Measurements from ENCODE around the gene IL1RAPL1.

IL1RAPL1 gene

GRCh38 chrX:28910487-28910886 lies 323.2 kb downstream of the IL1RAPL1 start:
- Histone ChIP-seq H3K9me3 (ENCODE audit: control insufficient read depth in 1 of 2, low read length in 2 of 2) (no peaks in the 10 kb centered on the region), H3K4me3 (ENCODE audit: low read depth in 1 of 2, low read length in 2 of 2) (no peak overlapping the region), H3K9ac (ENCODE audit: low read depth in 1 of 2, low read length in 2 of 2) (no peak overlapping the region), H3K27ac (ENCODE audit: low read depth, low read length) (no peak overlapping the region), H3K36me3 (ENCODE audit: control insufficient read depth in 1 of 2, insufficient read depth in 2 of 2, low read length in 2 of 2) (no peaks in the 10 kb centered on the region), H3K4me1 (ENCODE audit: control insufficient read depth in 1 of 2, insufficient read depth in 2 of 2, low read length in 2 of 2) (no peaks in the 10 kb centered on the region), H3K27me3 (ENCODE audit: control insufficient read depth in 1 of 2, insufficient read depth in 2 of 2, low read length in 2 of 2) (no peaks in the 10 kb centered on the region)

GRCh38 chrX:28920153-28920943 lies 333.1 kb downstream of the IL1RAPL1 start:
- Histone ChIP-seq H3K36me3 (ENCODE audit: control insufficient read depth in 1 of 2, insufficient read depth in 2 of 2, low read length in 2 of 2) (no peaks in the 10 kb centered on the region), H3K4me3 (ENCODE audit: low read depth in 1 of 2, low read length in 2 of 2) (no peak overlapping the region), H3K27ac (ENCODE audit: low read depth, low read length) (no peak overlapping the region), H3K4me1 (ENCODE audit: control insufficient read depth in 1 of 2, insufficient read depth in 2 of 2, low read length in 2 of 2) (no peaks in the 10 kb centered on the region), H3K9ac (ENCODE audit: low read depth in 1 of 2, low read length in 2 of 2) (no peak overlapping the region), H3K9me3 (ENCODE audit: control insufficient read depth in 1 of 2, low read length in 2 of 2) (no peaks in the 10 kb centered on the region), H3K27me3 (ENCODE audit: control insufficient read depth in 1 of 2, insufficient read depth in 2 of 2, low read length in 2 of 2) (no peaks in the 10 kb centered on the region)

- no peaks in the 10 kb centered on the region for H3K9me3 ChIP-seq (ENCODE audit: control insufficient read depth in 1 of 2, low read length in 2 of 2)
- no peaks in the 10 kb centered on the region for H3K36me3 ChIP-seq (ENCODE audit: control insufficient read depth in 1 of 2, insufficient read depth in 2 of 2, low read length in 2 of 2)
- H3K9ac ChIP-seq (ENCODE audit: low read depth in 1 of 2, low read length in 2 of 2), result no peak overlapping the region
- no peaks in the 10 kb centered on the region for H3K4me1 ChIP-seq (ENCODE audit: control insufficient read depth in 1 of 2, insufficient read depth in 2 of 2, low read length in 2 of 2)
- no peak overlapping the region for H3K27ac ChIP-seq (ENCODE audit: low read depth, low read length)
- H3K27me3 ChIP-seq (ENCODE audit: control insufficient read depth in 1 of 2, insufficient read depth in 2 of 2, low read length in 2 of 2), result no peaks in the 10 kb centered on the region
- no peak overlapping the region for H3K4me3 ChIP-seq (ENCODE audit: low read depth in 1 of 2, low read length in 2 of 2)
Measured at GRCh38 chrX:28922106-28922505, 334.9 kb downstream of the IL1RAPL1 start.

- Histone ChIP-seq H3K27me3 (ENCODE audit: control insufficient read depth in 1 of 2, insufficient read depth in 2 of 2, low read length in 2 of 2) (no peaks in the 10 kb centered on the region), H3K27ac (ENCODE audit: low read depth, low read length) (no peak overlapping the region), H3K9ac (ENCODE audit: low read depth in 1 of 2, low read length in 2 of 2) (no peak overlapping the region), H3K4me1 (ENCODE audit: control insufficient read depth in 1 of 2, insufficient read depth in 2 of 2, low read length in 2 of 2) (no peaks in the 10 kb centered on the region), H3K36me3 (ENCODE audit: control insufficient read depth in 1 of 2, insufficient read depth in 2 of 2, low read length in 2 of 2) (no peaks in the 10 kb centered on the region), H3K4me3 (ENCODE audit: low read depth in 1 of 2, low read length in 2 of 2) (no peak overlapping the region), H3K9me3 (ENCODE audit: control insufficient read depth in 1 of 2, low read length in 2 of 2) (no peaks in the 10 kb centered on the region)
Measured at GRCh38 chrX:28946846-28947245, 359.6 kb downstream of the IL1RAPL1 start.

- Histone ChIP-seq H3K27ac (ENCODE audit: low read depth, low read length) (no peak overlapping the region), H3K4me3 (ENCODE audit: low read depth in 1 of 2, low read length in 2 of 2) (no peak overlapping the region), H3K9ac (ENCODE audit: low read depth in 1 of 2, low read length in 2 of 2) (no peak overlapping the region), H3K9me3 (ENCODE audit: control insufficient read depth in 1 of 2, low read length in 2 of 2) (no peaks in the 10 kb centered on the region), H3K27me3 (ENCODE audit: control insufficient read depth in 1 of 2, insufficient read depth in 2 of 2, low read length in 2 of 2) (no peaks in the 10 kb centered on the region), H3K36me3 (ENCODE audit: control insufficient read depth in 1 of 2, insufficient read depth in 2 of 2, low read length in 2 of 2) (no peaks in the 10 kb centered on the region), H3K4me1 (ENCODE audit: control insufficient read depth in 1 of 2, insufficient read depth in 2 of 2, low read length in 2 of 2) (no peaks in the 10 kb centered on the region)
Measured at GRCh38 chrX:28960063-28960462, 372.8 kb downstream of the IL1RAPL1 start.

GRCh38 chrX:28966331-28966730 lies 379.1 kb downstream of the IL1RAPL1 start:
- Histone ChIP-seq H3K27me3 (ENCODE audit: control insufficient read depth in 1 of 2, insufficient read depth in 2 of 2, low read length in 2 of 2) (no peaks in the 10 kb centered on the region), H3K9me3 (ENCODE audit: control insufficient read depth in 1 of 2, low read length in 2 of 2) (no peaks in the 10 kb centered on the region), H3K4me3 (ENCODE audit: low read depth in 1 of 2, low read length in 2 of 2) (no peak overlapping the region), H3K9ac (ENCODE audit: low read depth in 1 of 2, low read length in 2 of 2) (no peak overlapping the region), H3K36me3 (ENCODE audit: control insufficient read depth in 1 of 2, insufficient read depth in 2 of 2, low read length in 2 of 2) (no peaks in the 10 kb centered on the region), H3K4me1 (ENCODE audit: control insufficient read depth in 1 of 2, insufficient read depth in 2 of 2, low read length in 2 of 2) (no peaks in the 10 kb centered on the region), H3K27ac (ENCODE audit: low read depth, low read length) (no peak overlapping the region)

GRCh38 chrX:28969126-28969525 lies 381.9 kb downstream of the IL1RAPL1 start:
- H3K4me1 ChIP-seq (ENCODE audit: control insufficient read depth in 1 of 2, insufficient read depth in 2 of 2, low read length in 2 of 2), result no peaks in the 10 kb centered on the region
- no peak overlapping the region for H3K4me3 ChIP-seq (ENCODE audit: low read depth in 1 of 2, low read length in 2 of 2)
- H3K9me3 ChIP-seq (ENCODE audit: control insufficient read depth in 1 of 2, low read length in 2 of 2), result no peaks in the 10 kb centered on the region
- no peaks in the 10 kb centered on the region for H3K36me3 ChIP-seq (ENCODE audit: control insufficient read depth in 1 of 2, insufficient read depth in 2 of 2, low read length in 2 of 2)
- H3K9ac ChIP-seq (ENCODE audit: low read depth in 1 of 2, low read length in 2 of 2), result no peak overlapping the region
- H3K27me3 ChIP-seq (ENCODE audit: control insufficient read depth in 1 of 2, insufficient read depth in 2 of 2, low read length in 2 of 2), result no peaks in the 10 kb centered on the region
- H3K27ac ChIP-seq (ENCODE audit: low read depth, low read length), result no peak overlapping the region

GRCh38 chrX:28979877-28980276 lies 392.6 kb downstream of the IL1RAPL1 start:
- H3K9me3 ChIP-seq (ENCODE audit: control insufficient read depth in 1 of 2, low read length in 2 of 2), result no peaks in the 10 kb centered on the region
- no peak overlapping the region for H3K4me3 ChIP-seq (ENCODE audit: low read depth in 1 of 2, low read length in 2 of 2)
- H3K27me3 ChIP-seq (ENCODE audit: control insufficient read depth in 1 of 2, insufficient read depth in 2 of 2, low read length in 2 of 2), result no peaks in the 10 kb centered on the region
- no peak overlapping the region for H3K27ac ChIP-seq (ENCODE audit: low read depth, low read length)
- H3K4me1 ChIP-seq (ENCODE audit: control insufficient read depth in 1 of 2, insufficient read depth in 2 of 2, low read length in 2 of 2), result no peaks in the 10 kb centered on the region
- no peak overlapping the region for H3K9ac ChIP-seq (ENCODE audit: low read depth in 1 of 2, low read length in 2 of 2)
- H3K36me3 ChIP-seq (ENCODE audit: control insufficient read depth in 1 of 2, insufficient read depth in 2 of 2, low read length in 2 of 2), result no peaks in the 10 kb centered on the region

GRCh38 chrX:28981952-28982351 lies 394.7 kb downstream of the IL1RAPL1 start:
- H3K36me3 ChIP-seq (ENCODE audit: control insufficient read depth in 1 of 2, insufficient read depth in 2 of 2, low read length in 2 of 2), result no peaks in the 10 kb centered on the region
- no peak overlapping the region for H3K9ac ChIP-seq (ENCODE audit: low read depth in 1 of 2, low read length in 2 of 2)

GRCh38 chrX:28988246-28988645 lies 401.0 kb downstream of the IL1RAPL1 start:
- Histone ChIP-seq H3K36me3 (ENCODE audit: control insufficient read depth in 1 of 2, insufficient read depth in 2 of 2, low read length in 2 of 2) (no peaks in the 10 kb centered on the region), H3K27me3 (ENCODE audit: control insufficient read depth in 1 of 2, insufficient read depth in 2 of 2, low read length in 2 of 2) (no peaks in the 10 kb centered on the region), H3K4me3 (ENCODE audit: low read depth in 1 of 2, low read length in 2 of 2) (no peak overlapping the region), H3K4me1 (ENCODE audit: control insufficient read depth in 1 of 2, insufficient read depth in 2 of 2, low read length in 2 of 2) (no peaks in the 10 kb centered on the region), H3K9me3 (ENCODE audit: control insufficient read depth in 1 of 2, low read length in 2 of 2) (no peaks in the 10 kb centered on the region), H3K27ac (ENCODE audit: low read depth, low read length) (no peak overlapping the region), H3K9ac (ENCODE audit: low read depth in 1 of 2, low read length in 2 of 2) (no peak overlapping the region)

More at GRCh38 chrX:28981952-28982351, 394.7 kb downstream of the IL1RAPL1 start:
- Histone ChIP-seq H3K4me3 (ENCODE audit: low read depth in 1 of 2, low read length in 2 of 2) (no peak overlapping the region), H3K27ac (ENCODE audit: low read depth, low read length) (no peak overlapping the region), H3K9me3 (ENCODE audit: control insufficient read depth in 1 of 2, low read length in 2 of 2) (no peaks in the 10 kb centered on the region), H3K4me1 (ENCODE audit: control insufficient read depth in 1 of 2, insufficient read depth in 2 of 2, low read length in 2 of 2) (no peaks in the 10 kb centered on the region), H3K27me3 (ENCODE audit: control insufficient read depth in 1 of 2, insufficient read depth in 2 of 2, low read length in 2 of 2) (no peaks in the 10 kb centered on the region)

Data from duodenal mucosa (tissue), 2 donors.